ENCODE data around the gene NDP.
A peak's percentile ranks its signal among the peaks of the same experiment; 100 is the strongest.

The NDP gene, protein sequence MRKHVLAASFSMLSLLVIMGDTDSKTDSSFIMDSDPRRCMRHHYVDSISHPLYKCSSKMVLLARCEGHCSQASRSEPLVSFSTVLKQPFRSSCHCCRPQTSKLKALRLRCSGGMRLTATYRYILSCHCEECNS

DNA sequence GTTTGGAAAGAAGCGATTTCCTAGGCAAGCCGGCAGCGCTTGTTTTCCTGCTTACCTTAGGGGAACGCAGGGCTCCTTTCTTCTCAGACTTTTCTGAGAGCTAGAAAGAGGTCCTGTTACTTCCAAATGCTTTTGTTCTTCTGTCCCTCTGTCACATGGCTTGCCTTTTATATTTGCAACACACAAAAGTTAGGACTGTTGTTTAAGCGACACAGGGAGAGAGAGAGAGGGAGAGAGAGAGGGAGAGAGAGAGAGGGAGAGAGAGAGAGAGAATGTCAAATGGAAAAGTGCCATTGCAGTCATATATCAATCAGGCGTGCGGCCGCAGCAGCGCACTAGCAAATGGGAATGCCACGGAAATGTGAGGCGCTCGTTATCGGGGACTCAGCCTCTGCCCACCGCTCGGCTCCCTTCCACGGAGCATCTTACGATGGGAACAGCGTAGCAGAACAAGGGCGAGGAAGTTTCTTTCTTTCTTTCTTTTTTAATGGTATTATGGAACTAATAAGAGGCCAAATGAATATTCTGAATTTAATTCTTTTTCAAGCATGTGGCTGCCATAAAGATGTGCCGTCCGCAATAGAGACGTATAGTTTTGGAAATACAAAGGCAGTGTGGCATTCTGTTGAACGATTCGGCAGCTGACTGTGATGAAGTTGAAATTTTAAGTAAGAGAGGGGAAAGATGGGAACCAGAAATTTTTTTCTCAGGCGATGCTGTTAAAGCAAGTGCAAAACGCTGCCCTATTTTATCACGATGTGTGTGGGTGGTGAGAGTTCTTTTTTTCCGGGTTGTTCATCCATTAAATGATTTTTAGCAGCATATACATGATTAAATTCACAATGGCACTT lies at the start of gene NDP:
Gene NDP, minus strand, starts transcription at position 142 of the 851 bp plus-strand sequence. CDS start 14,745 bp downstream, outside the sequence.
- peak; percentile 54 for DNase-seq

DNA sequence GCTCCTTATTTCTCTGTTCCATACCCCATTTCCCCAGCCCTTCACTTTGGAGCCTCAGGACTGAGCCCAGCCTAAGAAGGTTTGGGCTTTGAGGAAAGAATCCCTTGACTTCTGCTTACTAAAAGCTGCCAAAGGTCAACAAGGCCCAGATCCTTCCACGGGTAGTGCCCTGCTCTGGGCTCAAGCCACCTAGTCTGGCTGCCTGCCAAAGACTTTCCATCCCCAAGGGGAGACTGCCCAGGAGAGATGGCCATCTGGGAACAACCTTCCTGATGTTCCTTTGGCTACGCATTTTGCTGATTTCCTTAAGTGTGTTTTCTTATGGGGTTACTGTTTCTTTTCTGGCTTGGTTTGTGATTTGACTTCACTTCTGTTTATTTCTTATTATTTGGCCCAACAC lies 49.8 kb upstream of the NDP start:
- DNase-seq, result peak; percentile 35

- DNase-seq, result no peak
These were observed 47.5 kb upstream of the NDP start for GRCh38 chrX:44020693-44021092.

GRCh38 chrX:44019911-44020310 lies 46.7 kb upstream of the NDP start:
- DNase-seq, result no peak

- no peak for DNase-seq
These were observed 44.5 kb upstream of the NDP start for GRCh38 chrX:44017676-44018075.

DNA sequence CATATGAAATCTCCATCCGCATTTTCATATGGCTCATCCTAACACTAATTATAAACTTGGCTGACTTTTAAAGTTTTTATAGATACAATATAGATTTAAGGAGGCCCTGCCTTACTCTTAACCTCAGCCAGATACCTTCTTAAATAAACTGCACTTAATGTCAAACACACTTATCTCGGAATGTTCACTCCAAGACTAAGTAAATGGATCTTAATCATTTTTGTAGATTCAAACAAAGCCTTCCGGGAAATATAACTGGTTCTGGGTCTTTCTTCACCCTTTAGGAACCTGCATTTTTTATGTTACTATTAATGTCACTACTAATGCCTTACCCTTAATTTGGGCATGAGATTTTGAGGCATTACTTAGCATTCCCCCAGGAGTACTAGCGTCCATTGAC lies 43.7 kb upstream of the NDP start:
- DNase-seq, result no peak

- no peak for DNase-seq
These were observed 39.4 kb upstream of the NDP start for GRCh38 chrX:44012484-44013096.

DNA sequence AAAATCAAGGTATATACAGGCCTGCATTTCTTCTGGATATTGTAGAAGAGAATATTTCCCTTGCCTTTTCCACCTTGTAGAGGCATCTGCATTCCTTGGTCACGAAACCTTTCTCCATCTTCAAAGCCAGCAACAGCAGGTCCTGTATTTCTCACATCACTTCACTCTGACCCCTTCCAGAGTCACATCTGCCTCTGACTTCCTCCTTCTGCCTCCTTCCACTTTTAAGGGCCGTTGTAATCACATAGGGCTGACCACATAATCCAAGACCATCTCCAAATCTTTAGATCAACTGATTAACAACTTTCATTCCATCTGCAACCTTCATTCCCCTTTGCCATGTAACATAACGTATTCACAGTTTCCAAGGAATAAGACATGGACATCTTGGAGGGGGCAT lies 38.3 kb upstream of the NDP start:
- no peak for DNase-seq

DNA sequence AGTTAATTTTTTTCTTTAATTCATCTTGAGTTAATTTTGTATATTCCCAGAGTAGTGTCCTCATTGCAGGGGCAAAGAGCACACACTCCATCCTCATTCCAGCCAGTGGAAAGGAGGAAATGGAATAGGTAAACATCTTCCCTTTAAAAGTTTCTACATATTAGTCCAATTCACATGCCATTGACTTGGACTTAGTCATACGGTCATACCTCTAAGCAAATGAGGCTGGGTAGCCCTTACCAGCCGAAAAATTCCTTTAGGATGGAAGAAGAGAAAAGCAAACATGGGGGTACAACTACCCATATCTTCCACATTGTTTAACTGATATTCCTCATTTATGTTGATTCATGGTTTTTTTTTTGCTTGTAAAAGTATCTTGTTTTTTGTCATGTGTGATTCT lies 37.4 kb upstream of the NDP start:
- DNase-seq, result no peak

- no peak for DNase-seq
These were observed 32.9 kb upstream of the NDP start for GRCh38 chrX:44006081-44006480.

DNA sequence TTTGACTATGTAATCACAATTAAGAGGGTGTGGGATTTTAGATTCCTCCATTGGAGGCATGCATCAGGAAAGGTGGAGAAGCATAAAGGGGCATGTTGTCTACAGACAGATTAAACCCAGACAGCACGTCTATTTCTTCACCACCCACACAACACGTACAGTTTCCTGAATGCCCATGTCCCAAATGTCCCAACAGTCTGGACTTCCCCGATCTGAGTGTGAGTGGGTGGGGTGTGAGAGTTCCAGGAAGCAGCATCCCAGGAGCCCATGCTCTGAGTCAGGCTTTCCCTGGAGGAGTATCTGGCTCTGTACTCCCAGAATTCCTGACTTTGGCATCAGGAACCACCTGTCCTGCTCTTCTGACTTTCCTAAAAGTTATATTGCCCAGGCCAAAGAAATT lies 30.8 kb upstream of the NDP start:
- DNase-seq, result no peak

DNA sequence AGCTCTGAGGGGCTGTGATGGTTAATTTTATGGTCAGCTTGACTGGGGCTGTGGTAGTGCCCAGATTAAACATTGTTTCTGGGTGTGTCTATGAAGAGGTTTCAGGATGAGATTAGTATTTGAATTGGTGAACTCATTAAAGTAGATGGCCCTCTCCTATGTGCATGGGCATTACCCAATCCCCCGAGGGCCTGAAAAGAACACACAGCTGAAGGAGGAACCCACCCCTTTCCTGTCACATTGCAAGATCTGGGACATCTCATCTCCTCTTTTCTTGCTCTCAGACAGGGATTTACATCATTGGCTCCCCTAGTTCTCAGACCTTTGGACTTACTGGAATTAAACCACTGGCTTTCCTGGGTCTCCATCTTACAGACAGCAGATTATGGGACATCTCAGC lies 29.4 kb upstream of the NDP start:
- DNase-seq, result no peak

GRCh38 chrX:43998374-43998773 lies 25.2 kb upstream of the NDP start:
- DNase-seq, result no peak

DNA sequence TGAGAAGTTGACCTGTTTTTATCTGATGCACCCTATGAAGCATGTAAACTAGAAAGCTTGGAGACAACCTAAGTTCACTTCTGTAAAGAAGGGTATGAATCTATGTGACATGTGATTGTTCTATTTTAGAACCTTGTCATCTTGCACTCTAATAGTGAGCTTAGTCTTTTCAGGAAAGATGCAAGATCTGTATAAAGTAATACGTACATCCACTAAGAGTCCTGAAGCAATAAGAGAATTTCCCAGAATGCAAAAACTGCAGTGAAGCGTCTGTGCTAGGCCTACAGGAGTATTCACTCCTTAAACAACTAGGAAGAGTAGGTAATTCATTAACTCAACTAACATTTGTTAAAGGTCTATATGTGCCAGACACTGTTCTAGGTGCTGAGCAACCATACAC lies 23.3 kb upstream of the NDP start:
- DNase-seq, result no peak

- DNase-seq, result no peak
These were observed 12.9 kb upstream of the NDP start for GRCh38 chrX:43986083-43986482.

DNA sequence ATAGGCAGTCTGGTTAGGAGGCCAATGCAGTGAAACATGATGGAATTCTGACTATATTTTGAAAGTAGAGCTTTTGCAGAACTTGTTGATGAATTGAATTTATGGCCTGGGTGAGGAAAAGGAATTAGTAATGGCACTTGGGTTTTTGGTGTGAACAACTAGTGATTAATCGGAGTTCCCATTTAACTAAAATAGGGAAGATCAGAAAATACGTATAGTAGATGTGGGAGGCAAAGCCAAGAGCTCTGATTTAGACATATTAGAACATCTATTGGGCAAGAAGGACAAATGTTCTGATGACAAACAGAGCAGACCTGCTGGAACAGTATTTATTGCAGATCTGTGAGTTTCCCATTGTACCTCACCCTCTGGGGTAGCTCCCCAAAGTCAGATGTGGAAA lies 12.3 kb upstream of the NDP start:
- DNase-seq, result no peak

DNA sequence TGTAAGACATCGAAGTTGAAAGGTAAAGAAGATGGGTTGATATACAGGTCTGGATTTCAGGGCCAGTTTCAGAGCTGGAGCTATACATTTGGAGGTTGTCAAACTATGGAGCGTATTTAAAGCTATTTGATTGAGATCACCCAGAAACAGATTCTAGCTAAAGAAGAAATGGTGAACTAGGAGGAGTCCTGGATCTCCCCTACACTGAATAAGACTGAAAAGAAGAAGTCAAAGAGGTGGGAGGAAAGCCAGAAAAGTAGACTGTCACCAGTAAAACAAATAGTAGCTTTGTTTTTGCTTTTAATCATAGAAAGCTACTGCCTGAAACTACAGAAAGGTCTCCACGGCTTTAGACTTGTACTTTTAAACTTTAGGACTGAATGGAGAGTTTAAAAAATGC lies 5.0 kb upstream of the NDP start:
- DNase-seq, result no peak

DNA sequence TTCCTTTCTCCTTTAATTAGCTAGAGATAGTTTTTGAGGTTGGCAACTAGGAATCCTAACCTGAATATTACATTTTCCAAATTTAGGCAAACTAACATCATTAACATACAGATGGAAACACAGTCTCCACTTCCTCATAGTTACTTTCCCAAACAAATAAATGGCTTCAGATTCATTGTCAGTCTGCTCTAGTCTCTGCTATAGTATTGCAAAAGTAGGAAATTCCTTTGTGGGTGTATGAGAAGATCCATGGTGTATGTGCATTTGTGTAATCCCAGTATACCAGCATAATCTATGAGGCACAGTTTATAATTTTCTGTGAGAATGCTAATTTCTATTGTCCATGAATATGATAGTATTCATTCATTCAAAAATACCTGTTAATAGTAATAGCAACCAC lies 3.0 kb upstream of the NDP start:
- DNase-seq, result no peak

- DNase-seq, result no peak
These were observed 2.6 kb upstream of the NDP start for GRCh38 chrX:43975796-43976195.

DNA sequence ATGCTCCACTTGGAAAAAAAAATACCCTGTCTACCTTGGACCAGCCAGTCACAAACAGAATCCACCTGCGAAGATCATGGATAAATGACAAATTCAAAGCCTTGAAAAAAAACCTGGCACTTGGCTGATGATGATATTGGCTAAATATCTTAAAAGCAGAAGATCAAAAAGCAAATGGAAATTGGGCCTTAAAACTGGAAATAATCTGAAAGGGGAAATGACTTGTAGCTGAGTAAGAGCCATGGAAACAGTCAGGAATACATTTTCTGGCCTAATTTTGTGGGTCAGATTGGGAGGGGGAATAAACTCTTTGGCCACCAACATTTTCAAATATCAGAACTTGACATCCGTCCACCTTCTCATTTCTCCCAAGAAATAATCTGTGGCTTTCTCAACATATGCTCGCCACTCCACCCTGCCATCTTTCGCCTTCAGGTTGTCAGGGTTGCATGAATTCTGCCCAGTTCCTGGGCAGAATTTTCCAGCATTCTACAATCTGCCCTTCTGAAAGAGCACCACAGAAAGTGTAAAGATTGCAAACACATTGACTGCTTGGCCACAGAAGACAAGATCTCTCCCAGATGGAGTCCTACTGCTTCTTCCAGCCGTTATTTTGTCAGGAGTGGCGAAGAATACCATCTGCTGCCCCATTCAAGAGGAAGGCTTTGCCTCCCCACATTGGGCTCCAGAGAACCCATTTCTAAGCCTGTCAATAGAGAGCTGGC lies 1.7 kb upstream of the NDP start:
- DNase-seq, result peak; percentile 78

GRCh38 chrX:43974100-43974475 lies 898 bp upstream of the NDP start:
- DNase-seq, result no peak

- DNase-seq, result peak; percentile 47
These were observed 926 bp downstream of the NDP start for GRCh38 chrX:43971966-43972961.
